ENCODE measurements around the gene TACR1.

Gene TACR1

DNA sequence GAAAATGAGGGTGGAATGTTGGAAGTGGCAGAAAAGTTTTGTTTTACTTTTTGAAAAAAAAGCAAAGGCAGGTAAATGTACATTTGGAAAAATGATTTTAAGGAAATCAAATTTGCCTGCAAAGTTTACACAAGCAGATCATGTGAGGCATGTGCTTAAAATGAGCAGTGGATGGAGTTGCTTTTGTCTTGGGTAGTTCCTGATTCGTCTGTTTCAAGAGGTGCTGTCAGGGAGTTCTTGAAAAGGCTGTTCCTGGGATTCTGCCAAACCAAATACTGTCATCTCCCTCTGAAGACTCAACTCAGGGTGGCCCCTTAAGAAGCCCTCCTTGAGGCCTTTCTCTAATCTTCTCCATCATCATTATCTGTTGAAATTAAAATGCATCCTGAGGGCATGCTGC, 59.0 kb downstream of the TACR1 start:
- no peaks in the 10 kb centered on the region for H3K9me3 ChIP-seq (ENCODE audit: control insufficient read depth, insufficient read depth, low read length)
- no peaks in the 10 kb centered on the region for H3K27me3 ChIP-seq (ENCODE audit: control insufficient read depth, insufficient read depth, low read length)
- no peak overlapping the region for H3K4me3 ChIP-seq (ENCODE audit: low read depth, low read length)
- H3K4me1 ChIP-seq (ENCODE audit: control insufficient read depth, insufficient read depth, low read length) = no peaks in the 10 kb centered on the region
- no peaks in the 10 kb centered on the region for H3K36me3 ChIP-seq (ENCODE audit: control insufficient read depth, insufficient read depth, low read length)
- no peak overlapping the region for H3K9ac ChIP-seq (ENCODE audit: low read depth, low read length)

DNA sequence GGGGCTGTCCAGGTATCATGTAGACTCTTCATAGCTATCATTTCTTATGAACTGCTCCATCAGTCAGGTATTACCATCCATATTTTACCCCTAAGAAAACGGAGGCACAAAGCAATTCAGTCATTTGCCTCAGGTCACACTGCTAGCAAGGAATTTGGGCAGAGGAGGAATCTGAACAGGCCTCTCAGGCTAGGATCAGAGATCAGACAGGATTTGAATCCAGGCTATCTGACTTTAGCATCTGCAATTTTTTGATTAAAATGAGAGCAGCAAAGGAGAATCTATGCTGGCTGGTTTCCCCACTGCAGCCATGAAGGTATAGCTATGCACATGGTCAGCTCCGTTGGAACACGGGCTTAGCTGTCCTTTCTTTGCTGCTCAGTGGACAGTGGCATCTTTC, 60.1 kb downstream of the TACR1 start:
- no peaks in the 10 kb centered on the region for H3K9me3 ChIP-seq (ENCODE audit: control insufficient read depth, insufficient read depth, low read length)
- H3K36me3 ChIP-seq (ENCODE audit: control insufficient read depth, insufficient read depth, low read length) = no peaks in the 10 kb centered on the region
- H3K9ac ChIP-seq (ENCODE audit: low read depth, low read length) = no peak overlapping the region
- no peak overlapping the region for H3K4me3 ChIP-seq (ENCODE audit: low read depth, low read length)
- H3K4me1 ChIP-seq (ENCODE audit: control insufficient read depth, insufficient read depth, low read length) = no peaks in the 10 kb centered on the region
- no peaks in the 10 kb centered on the region for H3K27me3 ChIP-seq (ENCODE audit: control insufficient read depth, insufficient read depth, low read length)

DNA sequence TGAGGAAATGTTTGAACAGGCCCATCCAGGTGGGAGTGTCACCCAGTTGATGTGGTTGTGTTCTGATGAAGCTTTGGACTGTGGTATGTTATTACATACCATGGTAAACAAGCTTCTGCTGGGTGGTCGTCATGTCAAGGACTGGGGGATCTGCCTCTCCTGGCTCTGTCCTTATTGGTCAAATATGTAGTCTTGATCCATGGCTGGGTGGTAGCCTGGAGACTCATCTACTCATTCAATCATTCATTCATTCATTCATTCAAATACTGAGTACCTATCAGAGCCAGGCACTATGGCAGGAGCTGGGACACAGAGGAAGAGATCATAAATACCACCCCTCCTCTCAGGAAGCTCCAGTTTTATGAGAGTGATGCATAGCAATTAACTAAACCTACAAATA, 60.8 kb downstream of the TACR1 start:
- Histone ChIP-seq H3K27me3 (ENCODE audit: control insufficient read depth, insufficient read depth, low read length) (no peaks in the 10 kb centered on the region), H3K36me3 (ENCODE audit: control insufficient read depth, insufficient read depth, low read length) (no peaks in the 10 kb centered on the region), H3K4me1 (ENCODE audit: control insufficient read depth, insufficient read depth, low read length) (no peaks in the 10 kb centered on the region), H3K9ac (ENCODE audit: low read depth, low read length) (no peak overlapping the region), H3K9me3 (ENCODE audit: control insufficient read depth, insufficient read depth, low read length) (no peaks in the 10 kb centered on the region), H3K4me3 (ENCODE audit: low read depth, low read length) (no peak overlapping the region)

DNA sequence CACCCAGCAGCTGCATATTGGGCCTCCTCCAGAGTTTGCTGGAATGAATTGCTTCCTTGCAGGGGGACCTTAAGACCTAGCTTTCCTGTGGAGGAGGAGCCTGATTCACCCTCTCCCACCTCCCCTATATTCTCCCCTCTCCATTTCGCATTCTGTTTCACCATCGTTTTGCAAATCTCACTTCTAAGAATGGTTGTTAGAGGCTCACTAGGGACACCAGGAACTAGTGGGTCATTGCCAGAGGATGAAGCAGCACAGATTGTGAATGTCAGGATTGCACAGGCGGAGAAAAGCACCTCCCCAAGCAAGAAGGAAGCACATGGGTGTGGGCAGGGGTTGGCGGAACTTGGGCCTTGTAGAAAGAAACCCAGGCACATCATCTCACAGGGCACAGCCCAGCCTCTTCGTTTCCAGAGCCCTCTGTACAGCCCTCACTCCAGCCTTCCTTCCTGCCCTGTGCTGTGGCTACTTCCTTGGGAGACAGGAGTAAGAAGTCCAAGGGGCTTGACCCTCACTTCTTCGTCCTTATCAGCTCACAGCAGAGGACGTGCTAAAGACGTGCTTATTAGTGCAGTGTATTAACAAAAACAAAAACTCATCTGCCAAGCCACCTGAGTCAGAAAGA, 63.4 kb downstream of the TACR1 start:
- no peaks in the 10 kb centered on the region for H3K9me3 ChIP-seq (ENCODE audit: control insufficient read depth, insufficient read depth, low read length)
- no peaks in the 10 kb centered on the region for H3K36me3 ChIP-seq (ENCODE audit: control insufficient read depth, insufficient read depth, low read length)
- H3K27me3 ChIP-seq (ENCODE audit: control insufficient read depth, insufficient read depth, low read length) = no peaks in the 10 kb centered on the region
- H3K4me3 ChIP-seq (ENCODE audit: low read depth, low read length) = no peak overlapping the region
- no peaks in the 10 kb centered on the region for H3K4me1 ChIP-seq (ENCODE audit: control insufficient read depth, insufficient read depth, low read length)
- H3K9ac ChIP-seq (ENCODE audit: low read depth, low read length) = no peak overlapping the region

DNA sequence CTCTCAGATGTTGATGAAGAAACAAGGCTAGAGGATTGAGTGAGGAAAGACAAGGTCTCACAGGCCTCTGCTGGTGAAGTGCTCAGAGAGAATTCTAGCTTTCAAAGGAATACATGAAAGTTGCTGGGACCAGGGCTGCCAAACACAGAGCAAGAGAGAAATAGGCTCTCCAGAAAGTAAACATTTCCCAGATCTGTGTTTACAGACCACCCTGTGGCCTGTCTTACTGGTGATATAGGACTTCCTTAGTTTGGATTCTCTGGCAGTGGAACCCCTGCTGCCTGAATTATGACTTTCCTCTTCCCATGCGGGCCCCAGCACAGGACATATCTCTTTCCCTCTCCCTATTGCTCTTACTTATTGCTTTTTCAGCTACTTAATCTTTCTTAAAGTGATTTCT, 64.5 kb downstream of the TACR1 start:
- Histone ChIP-seq H3K9ac (ENCODE audit: low read depth, low read length) (no peak overlapping the region), H3K9me3 (ENCODE audit: control insufficient read depth, insufficient read depth, low read length) (no peaks in the 10 kb centered on the region), H3K36me3 (ENCODE audit: control insufficient read depth, insufficient read depth, low read length) (no peaks in the 10 kb centered on the region), H3K4me3 (ENCODE audit: low read depth, low read length) (no peak overlapping the region), H3K27me3 (ENCODE audit: control insufficient read depth, insufficient read depth, low read length) (no peaks in the 10 kb centered on the region), H3K4me1 (ENCODE audit: control insufficient read depth, insufficient read depth, low read length) (no peaks in the 10 kb centered on the region)

DNA sequence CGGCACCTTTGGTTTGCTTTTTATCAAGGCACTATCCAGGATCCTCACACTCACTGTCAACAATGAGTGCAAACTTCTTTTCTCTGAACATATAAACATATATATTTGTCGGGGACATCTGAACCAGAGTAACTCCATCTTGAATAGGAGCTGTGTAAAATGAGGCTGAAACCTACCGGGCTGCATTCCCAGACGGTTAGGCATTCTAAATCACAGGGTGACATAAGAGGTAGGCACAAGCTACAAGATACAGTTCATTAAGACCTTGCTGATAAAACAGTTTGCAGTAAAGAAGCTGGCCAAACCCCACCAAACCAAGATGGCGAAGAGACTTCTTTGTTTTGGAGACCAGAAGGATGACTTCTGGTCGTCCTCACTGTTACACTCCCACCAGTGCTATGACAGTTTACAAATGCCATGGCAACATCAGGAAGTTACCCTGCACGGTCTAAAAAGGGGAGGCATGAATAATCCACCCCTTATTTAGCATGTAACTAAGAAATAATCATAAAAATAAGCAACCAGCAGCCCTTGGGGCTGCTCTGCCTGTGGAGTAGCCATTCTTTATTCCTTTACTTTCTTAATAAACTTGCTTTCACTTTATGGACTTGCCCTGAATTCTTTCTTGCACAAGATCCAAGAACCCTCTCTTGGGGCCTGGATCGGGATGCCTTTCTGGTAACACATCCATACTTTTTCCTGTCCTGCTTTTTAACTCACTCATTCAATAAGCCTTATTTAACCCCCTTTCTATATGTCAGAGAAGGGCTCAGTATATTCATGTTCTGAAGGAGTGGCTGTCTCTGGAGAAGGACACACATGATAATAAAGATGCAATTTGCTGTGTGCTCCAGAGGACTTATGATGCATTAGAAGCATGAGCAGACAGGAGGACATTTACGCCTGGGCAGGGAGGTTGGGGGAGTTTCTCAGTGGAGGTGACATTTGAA, 65.4 kb downstream of the TACR1 start:
- H3K4me1 ChIP-seq (ENCODE audit: control insufficient read depth, insufficient read depth, low read length) = no peaks in the 10 kb centered on the region
- no peak overlapping the region for H3K9ac ChIP-seq (ENCODE audit: low read depth, low read length)
- H3K36me3 ChIP-seq (ENCODE audit: control insufficient read depth, insufficient read depth, low read length) = no peaks in the 10 kb centered on the region
- no peak overlapping the region for H3K4me3 ChIP-seq (ENCODE audit: low read depth, low read length)
- H3K27me3 ChIP-seq (ENCODE audit: control insufficient read depth, insufficient read depth, low read length) = no peaks in the 10 kb centered on the region
- H3K9me3 ChIP-seq (ENCODE audit: control insufficient read depth, insufficient read depth, low read length) = no peaks in the 10 kb centered on the region

DNA sequence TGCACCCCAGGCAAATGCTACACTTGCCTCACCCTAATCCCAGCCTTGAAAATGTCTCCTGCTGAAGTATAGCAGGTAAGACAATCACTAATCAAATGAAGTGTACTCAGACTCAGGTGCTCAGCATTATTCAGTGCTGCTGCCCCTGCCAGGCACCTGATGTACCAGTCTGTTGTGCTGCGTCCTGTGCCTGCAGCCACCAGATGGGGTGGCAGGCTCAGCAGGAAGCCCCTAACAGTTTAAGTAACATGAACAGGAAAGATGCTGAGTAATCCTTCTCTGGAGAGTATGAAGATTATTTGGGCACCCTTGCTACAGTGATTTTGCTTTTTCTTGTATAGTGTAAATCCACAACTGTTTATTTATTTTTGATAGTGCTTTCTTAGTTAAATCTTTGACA, 69.1 kb downstream of the TACR1 start:
- Histone ChIP-seq H3K36me3 (ENCODE audit: control insufficient read depth, insufficient read depth, low read length) (no peaks in the 10 kb centered on the region), H3K9ac (ENCODE audit: low read depth, low read length) (no peak overlapping the region), H3K9me3 (ENCODE audit: control insufficient read depth, insufficient read depth, low read length) (no peaks in the 10 kb centered on the region), H3K27me3 (ENCODE audit: control insufficient read depth, insufficient read depth, low read length) (no peaks in the 10 kb centered on the region), H3K4me1 (ENCODE audit: control insufficient read depth, insufficient read depth, low read length) (no peaks in the 10 kb centered on the region), H3K4me3 (ENCODE audit: low read depth, low read length) (no peak overlapping the region)

DNA sequence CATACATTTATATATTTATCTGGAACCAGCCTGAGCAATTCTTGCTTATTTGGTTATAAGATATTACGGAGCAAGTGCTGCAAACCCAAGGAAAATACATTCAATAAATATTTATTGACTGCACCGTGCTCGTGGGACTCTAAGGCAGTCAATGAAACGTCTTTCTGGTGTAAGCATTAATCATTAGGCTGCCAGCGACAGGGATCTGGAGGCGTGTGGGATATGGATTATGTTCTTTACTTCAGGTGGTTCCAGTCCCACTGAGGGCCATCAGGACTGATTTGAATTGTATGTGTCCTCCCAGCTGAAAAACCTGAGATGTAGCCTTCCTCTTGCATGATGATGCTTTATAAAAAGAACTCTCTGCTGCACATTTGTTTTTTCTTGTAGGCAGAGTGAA, 75.4 kb downstream of the TACR1 start:
- H3K27me3 ChIP-seq (ENCODE audit: control insufficient read depth, insufficient read depth, low read length) = no peaks in the 10 kb centered on the region
- no peaks in the 10 kb centered on the region for H3K4me1 ChIP-seq (ENCODE audit: control insufficient read depth, insufficient read depth, low read length)
- H3K4me3 ChIP-seq (ENCODE audit: low read depth, low read length) = no peak overlapping the region
- H3K36me3 ChIP-seq (ENCODE audit: control insufficient read depth, insufficient read depth, low read length) = no peaks in the 10 kb centered on the region
- no peak overlapping the region for H3K9ac ChIP-seq (ENCODE audit: low read depth, low read length)
- H3K9me3 ChIP-seq (ENCODE audit: control insufficient read depth, insufficient read depth, low read length) = no peaks in the 10 kb centered on the region

DNA sequence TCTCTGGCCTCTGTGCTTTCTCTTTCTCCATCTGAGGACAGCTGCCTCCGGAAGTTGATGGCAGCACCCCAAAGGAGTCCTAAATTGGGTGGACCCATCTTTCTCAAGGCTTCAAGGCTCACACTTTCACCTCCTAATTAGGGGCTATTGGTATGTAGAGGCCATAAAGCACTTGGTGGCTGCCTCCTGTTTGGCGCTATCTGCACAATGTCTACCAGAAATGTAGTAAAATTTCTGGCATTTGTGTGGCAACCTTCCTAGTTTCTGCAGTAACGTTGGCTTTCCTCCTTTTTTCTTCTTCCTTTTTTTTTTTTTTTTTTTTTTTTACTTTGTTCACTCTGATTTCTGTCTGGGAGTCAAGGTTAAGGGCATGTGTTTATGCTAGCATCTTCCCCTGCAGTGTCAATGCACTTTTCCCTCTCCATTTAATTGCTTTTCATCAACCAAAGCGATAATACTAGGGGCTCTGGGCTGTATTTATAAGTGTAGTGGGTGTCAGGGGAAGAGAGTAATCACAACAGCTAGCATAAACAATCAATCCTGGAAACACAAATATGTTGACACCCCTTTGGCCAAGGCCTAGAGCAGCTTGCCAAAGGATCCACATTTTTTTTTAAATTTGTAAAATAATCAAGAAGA, 86.0 kb downstream of the TACR1 start:
- Histone ChIP-seq H3K4me1 (ENCODE audit: control insufficient read depth, insufficient read depth, low read length) (peaks cover 7% of the 10 kb centered on the region), H3K9ac (ENCODE audit: low read depth, low read length) (no peak overlapping the region), H3K27me3 (ENCODE audit: control insufficient read depth, insufficient read depth, low read length) (no peaks in the 10 kb centered on the region), H3K4me3 (ENCODE audit: low read depth, low read length) (no peak overlapping the region), H3K36me3 (ENCODE audit: control insufficient read depth, insufficient read depth, low read length) (no peaks in the 10 kb centered on the region), H3K9me3 (ENCODE audit: control insufficient read depth, insufficient read depth, low read length) (no peaks in the 10 kb centered on the region)

DNA sequence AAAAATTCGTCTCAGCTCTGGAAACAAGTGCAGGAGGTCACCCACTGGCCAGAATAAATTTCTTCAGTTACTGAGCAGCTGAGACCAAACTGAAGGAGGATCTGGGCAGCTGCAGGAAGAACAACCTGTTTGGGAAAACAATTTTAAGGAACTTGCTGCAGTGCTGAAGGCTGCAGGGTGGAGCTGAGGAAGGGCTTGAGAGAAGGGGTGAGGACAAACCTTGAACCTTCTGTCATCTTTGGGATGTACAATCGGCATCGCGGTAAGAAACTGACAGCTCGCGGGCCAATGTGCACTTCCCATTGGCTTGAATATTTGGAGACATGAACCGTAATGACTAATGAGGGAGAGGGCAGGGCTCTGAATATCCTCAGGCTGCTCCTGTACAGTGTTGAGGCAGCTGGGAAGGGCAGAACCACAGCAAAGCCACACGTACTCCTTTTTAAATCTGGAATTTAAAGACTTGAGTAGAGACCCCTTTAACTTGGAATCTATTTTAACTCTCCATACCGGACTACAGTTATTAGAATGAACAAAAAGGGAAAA, 90.3 kb downstream of the TACR1 start:
- H3K36me3 ChIP-seq (ENCODE audit: control insufficient read depth, insufficient read depth, low read length) = no peaks in the 10 kb centered on the region
- peaks cover 10% of the 10 kb centered on the region for H3K4me1 ChIP-seq (ENCODE audit: control insufficient read depth, insufficient read depth, low read length)
- no peak overlapping the region for H3K9ac ChIP-seq (ENCODE audit: low read depth, low read length)
- H3K4me3 ChIP-seq (ENCODE audit: low read depth, low read length) = no peak overlapping the region
- H3K9me3 ChIP-seq (ENCODE audit: control insufficient read depth, insufficient read depth, low read length) = no peaks in the 10 kb centered on the region
- no peaks in the 10 kb centered on the region for H3K27me3 ChIP-seq (ENCODE audit: control insufficient read depth, insufficient read depth, low read length)

DNA sequence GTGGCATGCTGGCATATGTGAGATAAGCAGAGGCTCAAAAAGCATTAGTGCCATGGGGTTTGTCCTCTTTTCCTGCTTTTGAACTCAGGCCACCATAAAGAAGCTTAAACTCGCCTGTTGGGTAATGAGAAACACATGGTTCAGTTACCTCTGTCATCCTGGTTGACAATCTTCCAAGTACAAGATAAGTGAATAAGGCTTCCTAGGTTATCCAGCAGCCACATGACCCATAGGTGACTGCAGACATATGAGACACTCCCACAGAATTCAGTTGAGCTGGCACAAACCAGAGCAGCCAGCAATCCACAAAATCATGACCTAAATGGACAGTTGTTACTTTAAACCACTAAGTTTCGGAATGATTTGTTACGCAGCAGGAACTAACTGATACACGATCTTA, 97.3 kb downstream of the TACR1 start:
- Histone ChIP-seq H3K27me3 (ENCODE audit: control insufficient read depth, insufficient read depth, low read length) (no peaks in the 10 kb centered on the region), H3K9me3 (ENCODE audit: control insufficient read depth, insufficient read depth, low read length) (no peaks in the 10 kb centered on the region), H3K9ac (ENCODE audit: low read depth, low read length) (no peak overlapping the region), H3K4me3 (ENCODE audit: low read depth, low read length) (no peak overlapping the region), H3K4me1 (ENCODE audit: control insufficient read depth, insufficient read depth, low read length) (no peaks in the 10 kb centered on the region), H3K36me3 (ENCODE audit: control insufficient read depth, insufficient read depth, low read length) (no peaks in the 10 kb centered on the region)

Data from iPS-15b (cell line).